HUDEP-2 (cell line): ENCODE results near the gene DHRS1.

ENCODE experiments used
- DNase-seq, 76 experiments: peaks; one replicate each; lab custom pipeline; 2025; ENCODE audit not compliant: unreplicated experiment in 76 of 76; lab: John Stamatoyannopoulos, UW

The DHRS1 gene

GRCh38 chr14:24269368-24269767, 30.2 kb downstream of the DHRS1 start:
- DNase-seq = no peak

GRCh38 chr14:24268225-24268624, 31.4 kb downstream of the DHRS1 start:
- no peak for DNase-seq

GRCh38 chr14:24267516-24267915, 32.1 kb downstream of the DHRS1 start:
- DNase-seq = no peak

GRCh38 chr14:24266344-24267244, 33.0 kb downstream of the DHRS1 start:
- DNase-seq = no peak

GRCh38 chr14:24264298-24264697, 35.3 kb downstream of the DHRS1 start:
- no peak for DNase-seq

GRCh38 chr14:24263848-24264247, 35.7 kb downstream of the DHRS1 start:
- DNase-seq = no peak

- DNase-seq = no peak
Measured at GRCh38 chr14:24262821-24263733, 36.5 kb downstream of the DHRS1 start, which contains the start of gene TGM1. Gene TGM1, minus strand, starts transcription at chr14:24263177. Its CDS starts 825 bp downstream, at chr14:24262352.

GRCh38 chr14:24261969-24262327, 37.6 kb downstream of the DHRS1 start:
- no peak for DNase-seq

- DNase-seq = no peak
Measured at GRCh38 chr14:24261256-24261968, 38.2 kb downstream of the DHRS1 start.

GRCh38 chr14:24260780-24261157, 38.8 kb downstream of the DHRS1 start:
- DNase-seq = no peak

- peak in 12 of 76 experiments; percentile 4 to 40 (median 18) for DNase-seq
Measured at GRCh38 chr14:24260026-24260779, 39.4 kb downstream of the DHRS1 start.

GRCh38 chr14:24259282-24260025, 40.1 kb downstream of the DHRS1 start:
- no peak for DNase-seq

GRCh38 chr14:24258548-24259265, 40.9 kb downstream of the DHRS1 start:
- no peak for DNase-seq

- DNase-seq = no peak
Measured at GRCh38 chr14:24258119-24258518, 41.5 kb downstream of the DHRS1 start.

- no peak for DNase-seq
Measured at GRCh38 chr14:24256960-24257359, 42.6 kb downstream of the DHRS1 start.

- DNase-seq = peak in 64 of 76 experiments; percentile 11 to 83 (median 54)
Measured at GRCh38 chr14:24255931-24256711, 43.5 kb downstream of the DHRS1 start.

- DNase-seq = no peak
Measured at GRCh38 chr14:24255438-24255837, 44.1 kb downstream of the DHRS1 start.
